HCT116 (cell line): ENCODE data around the gene TAF1C. TPM values are rescaled to one million over a fixed set of nuclear protein-coding genes. Genes with fewer than 3 reads are reported as not detected.

Experiments used
- ATAC-seq: fragments of 200-7000 bp; cut with Tn5 transposase; 2 replicates; pipeline ENCODE4 v1.9.1; 2020; ENCODE audit warnings: mild to moderate bottlenecking, moderate library complexity
- BruUV-seq: library from RNA; stranded (reverse); fragments of 400-500 nt; replicated peaks from 2 replicates; lab custom pipeline; 2021; lab: Mats Ljungman, UMichigan
- CTCF ChIA-PET: fragments of 300-600 bp; sonication (Branson Sonifier 250); formaldehyde crosslinking; loops from one replicate; lab custom pipeline; 2021; ENCODE audit warnings: antibody characterized with exemption; lab: Charles Lee
- POLR2A ChIA-PET: fragments of 300-600, 350-600 bp; sonication (Branson Sonifier 250); formaldehyde crosslinking; loops from one replicate; lab custom pipeline; 2021; ENCODE audit warnings: antibody characterized with exemption; lab: Charles Lee
- RAD21 ChIA-PET, 2 experiments: fragments of 300-600 bp; sonication (Branson Sonifier 250); formaldehyde crosslinking; loops; one replicate each; lab custom pipeline; 2023; ENCODE audit warnings: low total read pairs in 2 of 2; ENCODE audit not compliant: uncharacterized antibody in 2 of 2, unreplicated experiment in 2 of 2, low non-redundant PET in 1 of 2; lab: Charles Lee
- DNase-seq: peaks from one replicate; pipeline ENCODE4 v3.0.0-alpha.2; 2010; ENCODE audit warnings: low read depth, low spot score
- H2AFZ ChIP-seq: fragments of 200-600 bp; shearing (Covaris generic), sonication (generic); 2 replicates; pipeline ENCODE4 v1.6.1; 2017; ENCODE audit warnings: low read depth, mixed run types, mixed read lengths, antibody characterized with exemption, low read length; ENCODE audit not compliant: poor library complexity, severe bottlenecking
- H3K27ac ChIP-seq: 2 replicates; pipeline ENCODE4 v1.5.1; 2012; ENCODE audit warnings: low read depth, low read length
- H3K27me3 ChIP-seq: fragments of 200-600 bp; sonication (generic); 2 replicates; pipeline ENCODE4 v1.6.1; 2016; ENCODE audit warnings: mixed run types, low read length, mixed read lengths; ENCODE audit not compliant: insufficient read depth
- H3K36me3 ChIP-seq, 2 experiments: fragments of 200-500 bp in 1 of 2; fragments of 200-600 bp in 1 of 2; sonication (Bioruptor generic) in 1 of 2; sonication (generic) in 1 of 2; 2 replicates each; pipeline versions ENCODE4 v1.5.1 to v1.6.1; 2014 to 2016; ENCODE audit warnings: low read length in 2 of 2, inconsistent platforms in 1 of 2, mixed read lengths in 1 of 2, mixed run types in 1 of 2; ENCODE audit not compliant: insufficient read depth in 2 of 2, control insufficient read depth in 1 of 2
- H3K4me1 ChIP-seq, 2 experiments: fragments of 200-600 bp in 1 of 2; sonication (generic) in 1 of 2; 2 replicates each; pipeline versions ENCODE4 v1.5.1 to v1.6.1; 2012 to 2017; ENCODE audit warnings: low read length in 2 of 2, inconsistent platforms in 1 of 2, mild to moderate bottlenecking in 1 of 2, mixed read lengths in 1 of 2, mixed run types in 1 of 2, moderate library complexity in 1 of 2; ENCODE audit not compliant: insufficient read depth in 2 of 2, control insufficient read depth in 1 of 2
- H3K4me2 ChIP-seq: fragments of 200-600 bp; sonication (generic); 2 replicates; pipeline ENCODE4 v1.6.1; 2017; ENCODE audit warnings: mixed run types, low read length, mixed read lengths
- H3K4me3 ChIP-seq, 2 experiments: fragments of 200-600 bp in 1 of 2; sonication (generic) in 1 of 2; replicated peaks in 1 of 2; 2 replicates each; pipeline ENCODE4 v1.5.1; 2011 to 2016; ENCODE audit warnings: low read length in 2 of 2, control low read depth in 1 of 2, low read depth in 1 of 2, mild to moderate bottlenecking in 1 of 2, mixed read lengths in 1 of 2, mixed run types in 1 of 2
- H3K79me2 ChIP-seq: fragments of 200-600 bp; sonication (generic); 2 replicates; pipeline ENCODE4 v1.6.1; 2017; ENCODE audit warnings: mild to moderate bottlenecking, mixed run types, low read length, moderate library complexity, mixed read lengths; ENCODE audit not compliant: insufficient read depth
- H3K9ac ChIP-seq: fragments of 200-600 bp; sonication (generic); 2 replicates; pipeline ENCODE4 v1.6.1; 2016; ENCODE audit warnings: low read length, mixed read lengths
- H3K9me2 ChIP-seq: fragments of 200-600 bp; sonication (generic), shearing (Covaris generic); 2 replicates; pipeline ENCODE4 v1.6.1; 2017; ENCODE audit warnings: mixed run types, mild to moderate bottlenecking, moderate library complexity; ENCODE audit not compliant: insufficient read depth
- H3K9me3 ChIP-seq, 2 experiments: fragments of 200-500 bp in 1 of 2; fragments of 200-600 bp in 1 of 2; sonication (Bioruptor generic) in 1 of 2; sonication (generic) in 1 of 2; 2 replicates each; pipeline ENCODE4 v1.6.1; 2014 to 2017; ENCODE audit warnings: low read length in 2 of 2, mixed read lengths in 2 of 2, inconsistent platforms in 1 of 2, low read depth in 1 of 2, mild to moderate bottlenecking in 1 of 2, mixed run types in 1 of 2, moderate library complexity in 1 of 2; ENCODE audit not compliant: control insufficient read depth in 1 of 2, insufficient read depth in 1 of 2
- H4K20me1 ChIP-seq: fragments of 200-600 bp; sonication (generic), shearing (Covaris generic); 2 replicates; pipeline ENCODE4 v1.6.1; 2017; ENCODE audit warnings: mixed run types, mild to moderate bottlenecking, moderate library complexity; ENCODE audit not compliant: insufficient read depth
- ATF3 ChIP-seq: IDR thresholded peaks from 2 replicates; pipeline ENCODE4 v1.6.1; 2012
- CTCF ChIP-seq, 3 experiments: fragments of 200-600 bp in 1 of 3; sonication (generic) in 1 of 3; IDR thresholded peaks in 2 of 3; conservative IDR thresholded peaks in 1 of 3; 2 replicates each; pipeline ENCODE4 v1.5.1; 2012 to 2017; ENCODE audit warnings: low read depth in 2 of 3, low read length in 2 of 3, antibody characterized with exemption in 1 of 3, borderline replicate concordance in 1 of 3, control low read depth in 1 of 3, mild to moderate bottlenecking in 1 of 3, mixed read lengths in 1 of 3, mixed run types in 1 of 3, moderate library complexity in 1 of 3; ENCODE audit not compliant: insufficient read depth in 1 of 3
- EZH2 ChIP-seq: fragments of 200-600 bp; sonication (generic); IDR thresholded peaks from 2 replicates; pipeline ENCODE4 v1.6.1; 2017; ENCODE audit warnings: antibody characterized with exemption, mixed run types
- JUND ChIP-seq: IDR thresholded peaks from 2 replicates; pipeline ENCODE4 v1.6.1; 2012
- SIN3A ChIP-seq: IDR thresholded peaks from 2 replicates; pipeline ENCODE4 v1.6.1; 2012; ENCODE audit warnings: low read depth
- SP1 ChIP-seq: IDR thresholded peaks from 2 replicates; pipeline ENCODE4 v1.6.1; 2012; ENCODE audit warnings: low read depth
- SRF ChIP-seq: IDR thresholded peaks from 2 replicates; pipeline ENCODE4 v1.6.1; 2012; ENCODE audit warnings: low read depth
- YY1 ChIP-seq: IDR thresholded peaks from 2 replicates; pipeline ENCODE4 v1.6.1; 2011; ENCODE audit warnings: low read length, low read depth, moderate library complexity, mild to moderate bottlenecking; ENCODE audit not compliant: insufficient replicate concordance; ENCODE audit errors: extremely low read depth
- intact Hi-C: fragments of 100-400 bp; cut with micrococcal nuclease; formaldehyde crosslinking; loops from 2 replicates; pipeline ENCODE4 v1.10.0; 2022
- total RNA-seq: library from RNA; stranded (reverse); gene quantifications from one replicate; pipeline ENCODE4 v1.2.1, GENCODE V29; 2021; ENCODE audit not compliant: unreplicated experiment
- TF ChIP-seq, protein P1 (sequence below): IDR thresholded peaks from 2 replicates; pipeline ENCODE4 v1.6.1; 2011; ENCODE audit warnings: mild to moderate bottlenecking, low read length, moderate library complexity; ENCODE audit not compliant: insufficient replicate concordance; ENCODE audit errors: extremely low read depth

TAF1C gene
- total RNA-seq, 1 experiment from 2014 or later: 76.3 TPM

DNA sequence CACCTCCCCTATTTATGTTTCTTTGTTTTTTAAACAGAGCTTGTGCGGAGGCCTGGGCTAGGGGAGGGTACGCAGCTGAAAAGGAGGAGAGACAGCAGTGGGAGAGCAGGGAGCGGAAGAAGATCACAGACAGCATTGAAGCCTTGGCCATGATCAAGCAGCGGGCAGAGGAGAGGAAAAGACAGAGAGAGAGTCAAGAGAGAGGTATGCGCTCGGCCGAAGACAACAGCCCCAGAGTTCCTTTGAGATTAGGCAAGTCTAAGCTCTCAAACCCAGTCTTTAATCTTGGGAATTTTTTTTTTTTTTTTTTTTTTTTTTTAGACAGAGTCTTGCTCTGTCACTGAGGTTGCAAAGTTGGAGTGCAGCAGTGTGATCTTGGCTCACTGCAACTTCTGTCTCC is 21.1 kb downstream of the TAF1C start:
- no peaks in the 10 kb centered on the region for H3K36me3 ChIP-seq
- no peak for DNase-seq
- no peaks in the 10 kb centered on the region for H3K9me3 ChIP-seq
- ChIA-PET POLR2A (no interaction called here), CTCF (interaction anchor here (1.1 kb wide), 1 partner anchor 21 kb away, joined by 3 read pairs; the partner anchor contains the start of gene TAF1C), RAD21 (no interaction called here)
- no peak overlapping the region for H3K4me2 ChIP-seq
- no peak overlapping the region for H2AFZ ChIP-seq
- no peak overlapping the region for H3K4me3 ChIP-seq
- no TSS peak for BruUV-seq
- intact Hi-C loops: no loop called here
- H3K4me1 ChIP-seq: no peaks in the 10 kb centered on the region
- H3K79me2 ChIP-seq: no peaks in the 10 kb centered on the region
- no peak overlapping the region for H3K27ac ChIP-seq
- peaks cover 9% of the 10 kb centered on the region; the same call in 1 of the 2 replicates for H3K27me3 ChIP-seq
- TF ChIP-seq CTCF (IDR thresholded peaks at IDR 0.05 in 2 of 3, conservative IDR thresholded peaks at IDR 0.05 in 1 of 3; ENCODE audit: borderline replicate concordance in 1 of 3, insufficient read depth in 1 of 3, low read depth in 2 of 3, low read length in 2 of 3): no peak
- TF ChIP-seq, protein P1, sequence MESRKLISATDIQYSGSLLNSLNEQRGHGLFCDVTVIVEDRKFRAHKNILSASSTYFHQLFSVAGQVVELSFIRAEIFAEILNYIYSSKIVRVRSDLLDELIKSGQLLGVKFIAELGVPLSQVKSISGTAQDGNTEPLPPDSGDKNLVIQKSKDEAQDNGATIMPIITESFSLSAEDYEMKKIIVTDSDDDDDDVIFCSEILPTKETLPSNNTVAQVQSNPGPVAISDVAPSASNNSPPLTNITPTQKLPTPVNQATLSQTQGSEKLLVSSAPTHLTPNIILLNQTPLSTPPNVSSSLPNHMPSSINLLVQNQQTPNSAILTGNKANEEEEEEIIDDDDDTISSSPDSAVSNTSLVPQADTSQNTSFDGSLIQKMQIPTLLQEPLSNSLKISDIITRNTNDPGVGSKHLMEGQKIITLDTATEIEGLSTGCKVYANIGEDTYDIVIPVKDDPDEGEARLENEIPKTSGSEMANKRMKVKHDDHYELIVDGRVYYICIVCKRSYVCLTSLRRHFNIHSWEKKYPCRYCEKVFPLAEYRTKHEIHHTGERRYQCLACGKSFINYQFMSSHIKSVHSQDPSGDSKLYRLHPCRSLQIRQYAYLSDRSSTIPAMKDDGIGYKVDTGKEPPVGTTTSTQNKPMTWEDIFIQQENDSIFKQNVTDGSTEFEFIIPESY: no peak
- no peak overlapping the region for H3K9ac ChIP-seq
- no peaks in the 10 kb centered on the region for H4K20me1 ChIP-seq
- H3K9me2 ChIP-seq: no peaks in the 10 kb centered on the region
- no peak for ATAC-seq

DNA sequence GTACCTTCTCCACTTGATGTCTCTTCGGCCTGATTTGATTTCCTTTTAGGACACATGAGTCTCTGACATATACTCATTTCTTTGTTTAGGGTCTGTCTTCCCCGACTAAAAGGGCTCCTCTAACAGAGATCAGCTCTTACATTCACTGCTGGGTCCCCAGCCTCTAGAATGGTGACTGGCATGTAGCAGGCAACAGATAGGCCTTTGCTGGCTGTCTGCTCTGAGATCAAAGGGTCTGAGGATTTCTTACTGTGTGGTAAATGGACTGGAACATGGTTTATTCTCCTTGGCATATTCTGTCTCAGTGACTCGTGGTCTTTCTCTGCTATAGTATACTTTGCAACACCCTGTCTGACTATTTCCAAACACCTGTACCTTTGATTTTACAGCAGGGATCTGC is 25.1 kb downstream of the TAF1C start:
- Histone ChIP-seq H3K9me2 (no peaks in the 10 kb centered on the region), H3K4me3 (no peak overlapping the region), H3K4me1 (no peaks in the 10 kb centered on the region), H3K9ac (no peak overlapping the region), H2AFZ (no peak overlapping the region), H3K27me3 (peaks cover 16% of the 10 kb centered on the region; the same call in 1 of the 2 replicates), H3K9me3 (no peaks in the 10 kb centered on the region), H3K4me2 (no peak overlapping the region), H3K36me3 (no peaks in the 10 kb centered on the region), H3K79me2 (no peaks in the 10 kb centered on the region), H3K27ac (no peak overlapping the region), H4K20me1 (no peaks in the 10 kb centered on the region)
- BruUV-seq: no TSS peak
- ChIA-PET RAD21 (no interaction called here), POLR2A (no interaction called here), CTCF (no interaction called here)
- intact Hi-C loops: no loop called here
- ATAC-seq (0 out of 2 replicates have a peak, but pooled peaks have one; percentile 6), DNase-seq (no peak)
- no peak for TF ChIP-seq JUND
- no peak for TF ChIP-seq YY1
- no peak for TF ChIP-seq EZH2
- no peak for TF ChIP-seq SRF
- no peak for TF ChIP-seq SP1
- TF ChIP-seq SIN3A: no peak
- no peak for TF ChIP-seq CTCF (IDR thresholded peaks at IDR 0.05 in 2 of 3, conservative IDR thresholded peaks at IDR 0.05 in 1 of 3; ENCODE audit: borderline replicate concordance in 1 of 3, insufficient read depth in 1 of 3, low read depth in 2 of 3, low read length in 2 of 3)
- no peak for TF ChIP-seq ATF3
- TF ChIP-seq, protein P1: no peak
